Breast epithelium (tissue), 4 donors: ENCODE data around the gene DSCAM. TPM values are rescaled to one million over a fixed set of nuclear protein-coding genes. Genes with fewer than 3 reads are reported as not detected.
"Not testable (repeated sequence)": the region's sequence is repeated elsewhere in the genome, so short reads cannot be mapped to it uniquely, and the experiment has no call there.

Experiments
- DNase-seq, 2 donors: peaks; one replicate each; pipeline ENCODE4 v3.0.0-alpha.2; 2019; ENCODE audit warnings: low spot score in 2 of 2
- H3K27ac ChIP-seq, 2 donors: fragments of 200-600 bp; sonication (generic) in 1 of 2; one replicate each; pipeline ENCODE4 v1.5.1; 2016 to 2019; ENCODE audit warnings: mild to moderate bottlenecking in 1 of 2
- H3K27me3 ChIP-seq, 2 donors: fragments of 200-600 bp; sonication (generic) in 1 of 2; one replicate each; pipeline versions ENCODE4 v1.5.1 to v1.6.0; 2017 to 2019; ENCODE audit warnings: control low read depth in 1 of 2, mild to moderate bottlenecking in 1 of 2
- H3K36me3 ChIP-seq: fragments of 200-600 bp; one replicate; pipeline ENCODE4 v1.5.1; 2019
- H3K4me1 ChIP-seq, 2 donors: fragments of 200-600 bp; sonication (generic); one replicate each; pipeline ENCODE4 v1.5.1; 2016 to 2019; ENCODE audit warnings: control low read depth in 1 of 2
- H3K4me3 ChIP-seq, 3 donors: fragments of 200-600 bp; sonication (generic); 1 replicate in 2 of 3; 2 replicates in 1 of 3; pipeline ENCODE4 v1.5.1; 2016 to 2019; ENCODE audit warnings: mild to moderate bottlenecking in 3 of 3, moderate library complexity in 2 of 3
- H3K9me3 ChIP-seq, 2 donors: fragments of 200-600 bp; sonication (generic) in 1 of 2; one replicate each; pipeline ENCODE4 v1.5.1; 2016 to 2019; ENCODE audit warnings: control low read depth in 1 of 2
- CTCF ChIP-seq, 3 donors: fragments of 450-650 bp; IDR thresholded peaks; one replicate each; pipeline ENCODE4 v1.5.1; 2016 to 2017; ENCODE audit warnings: antibody characterized with exemption in 3 of 3, mild to moderate bottlenecking in 3 of 3, moderate library complexity in 3 of 3
- POLR2A ChIP-seq: fragments of 450-650 bp; IDR thresholded peaks from one replicate; pipeline ENCODE4 v1.6.1; 2016; ENCODE audit warnings: antibody characterized with exemption, mild to moderate bottlenecking, moderate library complexity
- POLR2AphosphoS5 ChIP-seq, 3 donors: sonication (generic); formaldehyde crosslinking; IDR thresholded peaks; one replicate each; pipeline ENCODE4 v1.6.1; 2017; ENCODE audit warnings: antibody characterized with exemption in 3 of 3
- intact Hi-C: fragments of 100-400 bp; cut with DNase I; formaldehyde crosslinking; loops from one replicate; pipeline ENCODE4 v1.15.1; 2023; ENCODE audit warnings: low total_unique reads
- total RNA-seq, 3 donors: library from RNA; depleted of rRNA; stranded (reverse); fragments of >200 nt; gene quantifications; one replicate each; pipeline ENCODE4 v1.1.0, GENCODE V29; 2016

Gene DSCAM
- total RNA-seq, 3 donors from 2014 or later = 0.33 to 0.44 TPM; not detected in 1

- Histone ChIP-seq H3K4me3 (no peak overlapping the region), H3K9me3 (no peaks in the 10 kb centered on the region), H3K4me1 (no peaks in the 10 kb centered on the region), H3K27ac (no peak overlapping the region), H3K27me3 (no peaks in the 10 kb centered on the region), H3K36me3 (no peaks in the 10 kb centered on the region)
- TF ChIP-seq POLR2A (no peak), CTCF (IDR thresholded peaks at IDR 0.05) (no peak), POLR2AphosphoS5 (IDR thresholded peaks at IDR 0.05) (no peak)
- no peak for DNase-seq
- intact Hi-C loops = no loop called here
Measured at GRCh38 chr21:40041446-40041845, 805.5 kb downstream of the DSCAM start.

- H3K4me1 ChIP-seq, DNase-seq, intact Hi-C loops, H3K36me3 ChIP-seq, H3K27ac ChIP-seq, H3K27me3 ChIP-seq, H3K9me3 ChIP-seq, H3K4me3 ChIP-seq: not testable (repeated sequence)
Measured at GRCh38 chr21:40033156-40033782, 813.7 kb downstream of the DSCAM start.

DNA sequence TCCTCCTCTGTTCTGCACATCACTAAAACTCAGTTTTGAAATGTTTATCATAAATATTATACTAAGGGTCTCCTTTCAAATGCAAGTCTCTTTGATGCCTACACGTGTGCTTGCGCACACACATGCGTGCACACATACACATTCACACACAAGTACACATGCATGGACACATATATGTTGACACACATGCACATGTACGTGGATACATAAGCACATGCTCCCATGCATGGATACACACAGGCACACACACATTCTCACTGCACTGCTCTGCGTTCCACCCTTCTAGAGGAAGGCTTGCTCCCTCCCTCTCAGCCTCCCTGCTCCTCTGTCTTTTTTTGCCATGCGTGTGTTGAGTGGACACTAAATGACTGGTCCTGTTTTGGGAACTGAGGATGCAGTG is 817.1 kb downstream of the DSCAM start:
- H3K27ac ChIP-seq = no peak overlapping the region
- H3K27me3 ChIP-seq = no peaks in the 10 kb centered on the region
- no peak for DNase-seq
- no peaks in the 10 kb centered on the region for H3K36me3 ChIP-seq
- H3K4me3 ChIP-seq = no peak overlapping the region
- H3K9me3 ChIP-seq = no peaks in the 10 kb centered on the region
- intact Hi-C loops = no loop called here
- no peaks in the 10 kb centered on the region for H3K4me1 ChIP-seq
- TF ChIP-seq POLR2AphosphoS5 (IDR thresholded peaks at IDR 0.05) (no peak), POLR2A (no peak), CTCF (IDR thresholded peaks at IDR 0.05) (no peak)

GRCh38 chr21:40028393-40028792 is 818.6 kb downstream of the DSCAM start:
- DNase-seq, H3K27me3 ChIP-seq, intact Hi-C loops, H3K4me3 ChIP-seq, H3K27ac ChIP-seq, H3K36me3 ChIP-seq, H3K4me1 ChIP-seq, H3K9me3 ChIP-seq: not testable (repeated sequence)

DNA sequence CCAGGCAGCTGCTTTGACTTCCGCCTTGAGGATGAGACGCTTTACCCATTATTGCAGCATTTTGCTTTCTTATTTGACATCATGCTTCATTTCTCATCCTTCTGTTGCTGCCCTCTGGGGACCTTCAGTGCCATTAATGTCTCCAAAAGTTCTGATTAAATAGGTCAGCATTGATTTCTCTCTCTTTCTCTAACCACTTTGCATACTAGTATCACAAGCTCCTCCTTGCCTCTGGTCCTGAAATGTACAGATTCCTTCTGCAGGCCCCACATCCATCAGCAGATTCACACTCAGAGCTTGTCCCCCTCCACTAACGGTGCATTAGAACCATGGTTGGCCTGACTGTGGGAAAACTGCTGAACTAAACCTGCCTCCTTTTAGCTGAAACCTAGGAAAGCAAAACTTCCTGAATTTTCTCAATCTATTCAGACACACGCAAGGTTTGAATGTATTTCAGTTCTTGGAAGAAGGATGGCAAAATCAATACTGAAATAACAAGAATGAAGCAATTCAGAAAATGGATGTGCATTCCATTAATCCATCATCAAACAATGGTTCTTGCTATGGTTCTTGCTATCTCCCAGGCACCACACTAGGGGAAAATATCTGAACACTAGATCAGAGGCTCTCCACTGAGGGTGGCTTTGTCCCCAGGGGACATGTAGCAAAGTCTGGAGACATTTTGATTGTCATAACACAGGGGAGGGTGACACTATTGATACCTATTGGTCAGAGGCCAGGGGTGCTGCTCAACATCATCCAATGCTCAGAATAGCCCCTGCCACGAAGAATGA is 825.2 kb downstream of the DSCAM start:
- Histone ChIP-seq H3K9me3 (no peaks in the 10 kb centered on the region), H3K4me3 (no peak overlapping the region), H3K4me1 (no peaks in the 10 kb centered on the region), H3K27ac (no peak overlapping the region), H3K36me3 (no peaks in the 10 kb centered on the region), H3K27me3 (no peaks in the 10 kb centered on the region)
- intact Hi-C loops = no loop called here
- no peak for DNase-seq
- TF ChIP-seq POLR2A (no peak), POLR2AphosphoS5 (IDR thresholded peaks at IDR 0.05) (no peak), CTCF (IDR thresholded peaks at IDR 0.05) (no peak)

DNA sequence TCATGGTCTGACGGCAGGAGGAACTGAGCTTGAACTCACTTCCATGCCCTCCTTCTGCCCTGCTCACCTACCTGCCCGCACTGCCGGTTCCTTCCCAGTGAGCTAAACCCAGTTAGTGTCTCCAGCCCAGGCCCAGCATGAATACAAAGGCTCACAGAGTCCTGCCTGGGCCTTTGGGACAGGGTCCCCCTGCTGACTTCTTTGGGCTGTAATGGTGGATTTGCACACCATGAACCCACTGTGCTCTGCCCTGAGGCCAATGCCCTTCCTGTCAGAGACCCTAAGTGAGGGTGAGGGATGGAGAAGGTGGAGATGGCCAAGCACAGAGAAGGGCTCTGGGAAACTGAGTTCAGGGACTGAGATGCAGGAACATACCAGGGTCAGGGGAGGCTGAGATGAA is 826.3 kb downstream of the DSCAM start:
- Histone ChIP-seq H3K4me3 (no peak overlapping the region), H3K27me3 (no peaks in the 10 kb centered on the region)
- intact Hi-C loops = no loop called here

More for the DNA sequence above, 826.3 kb downstream of the DSCAM start:
- DNase-seq = no peak
- TF ChIP-seq POLR2AphosphoS5 (IDR thresholded peaks at IDR 0.05) (no peak), POLR2A (no peak), CTCF (IDR thresholded peaks at IDR 0.05) (no peak)
- no peaks in the 10 kb centered on the region for H3K36me3 ChIP-seq
- no peaks in the 10 kb centered on the region for H3K4me1 ChIP-seq
- no peaks in the 10 kb centered on the region for H3K9me3 ChIP-seq
- H3K27ac ChIP-seq = no peak overlapping the region
